Measurements from ENCODE around the gene LHX3. TPM values are rescaled to one million over a fixed set of nuclear protein-coding genes. Genes with fewer than 3 reads are reported as not detected.

Gene LHX3
- total RNA-seq, 1 experiment from 2014 or later = not detected

DNA sequence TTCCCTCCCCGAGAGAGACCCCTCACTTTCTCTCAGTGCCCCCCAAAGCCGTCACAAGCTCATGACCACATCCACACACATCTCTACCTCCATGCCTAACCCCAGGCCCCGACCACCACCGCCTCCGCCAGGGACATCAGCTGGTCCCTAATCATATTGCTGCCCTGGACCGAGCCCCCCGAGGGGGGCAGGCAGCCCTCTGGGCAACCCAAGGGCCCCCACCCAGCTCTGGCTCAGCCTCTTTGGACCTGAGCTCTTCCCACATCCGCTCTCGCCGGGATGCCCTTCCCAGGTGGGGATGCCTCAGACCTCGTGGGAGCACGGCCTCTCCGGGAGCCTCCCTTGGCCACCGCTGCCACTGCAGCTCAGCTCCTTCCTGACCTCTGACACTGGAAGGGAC, 18.5 kb downstream of the LHX3 start:
- no peak overlapping the region for H3K9ac ChIP-seq (ENCODE audit: low read length)
- no peaks in the 10 kb centered on the region for H3K27me3 ChIP-seq (ENCODE audit: low read length)
- DNase-seq = no peak
- no peak overlapping the region for H3K27ac ChIP-seq (ENCODE audit: low read length)
- H3K4me2 ChIP-seq (ENCODE audit: low read depth, low read length, poor library complexity, severe bottlenecking) = no peak overlapping the region
- H2AFZ ChIP-seq (ENCODE audit: low read length) = no peak overlapping the region
- no peaks in the 10 kb centered on the region for H3K9me2 ChIP-seq (replicated peaks; ENCODE audit: insufficient read depth, low read length)
- no peaks in the 10 kb centered on the region for H4K20me1 ChIP-seq (ENCODE audit: insufficient read depth, low read depth, low read length)
- no peak overlapping the region for H3K4me3 ChIP-seq (ENCODE audit: low read length)
- H3K36me3 ChIP-seq (ENCODE audit: insufficient read depth, low read length) = no peaks in the 10 kb centered on the region
- H3K9me3 ChIP-seq (ENCODE audit: low read length) = no peaks in the 10 kb centered on the region
- H3K79me2 ChIP-seq (ENCODE audit: low read length) = no peaks in the 10 kb centered on the region
- H3K4me1 ChIP-seq (ENCODE audit: low read length) = no peaks in the 10 kb centered on the region

GRCh38 chr9:136185596-136186366, 19.1 kb downstream of the LHX3 start:
- no peaks in the 10 kb centered on the region for H3K9me3 ChIP-seq (ENCODE audit: low read length)
- no peaks in the 10 kb centered on the region for H3K27me3 ChIP-seq (ENCODE audit: low read length)
- no peaks in the 10 kb centered on the region for H3K9me2 ChIP-seq (replicated peaks; ENCODE audit: insufficient read depth, low read length)
- H3K79me2 ChIP-seq (ENCODE audit: low read length) = no peaks in the 10 kb centered on the region
- H2AFZ ChIP-seq (ENCODE audit: low read length) = no peak overlapping the region
- no peaks in the 10 kb centered on the region for H3K4me1 ChIP-seq (ENCODE audit: low read length)
- no peaks in the 10 kb centered on the region for H3K36me3 ChIP-seq (ENCODE audit: insufficient read depth, low read length)
- H3K27ac ChIP-seq (ENCODE audit: low read length) = no peak overlapping the region
- H3K9ac ChIP-seq (ENCODE audit: low read length) = no peak overlapping the region
- no peak overlapping the region for H3K4me2 ChIP-seq (ENCODE audit: low read depth, low read length, poor library complexity, severe bottlenecking)
- DNase-seq = no peak
- no peak overlapping the region for H3K4me3 ChIP-seq (ENCODE audit: low read length)
- no peaks in the 10 kb centered on the region for H4K20me1 ChIP-seq (ENCODE audit: insufficient read depth, low read depth, low read length)

DNA sequence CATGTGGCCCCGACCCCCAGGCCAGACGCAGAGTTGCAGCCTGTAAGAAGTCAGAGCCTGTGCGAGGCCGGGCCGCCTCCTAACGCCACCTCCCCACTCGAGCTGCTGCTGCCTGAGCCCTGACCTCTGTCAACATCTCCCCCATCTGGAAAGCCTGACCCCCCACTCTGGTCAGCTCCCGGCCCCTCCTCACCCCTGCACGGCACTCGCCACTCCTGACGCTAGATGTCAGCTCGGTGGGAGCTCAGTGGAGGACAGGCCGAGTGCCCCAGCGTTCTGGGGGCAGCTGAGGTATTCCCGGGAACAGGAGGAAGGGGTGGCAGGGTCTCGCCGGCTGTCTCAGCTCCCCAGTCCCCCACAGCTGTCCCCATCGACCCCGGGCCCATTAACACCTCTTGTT, 19.9 kb downstream of the LHX3 start:
- Histone ChIP-seq H3K9ac (ENCODE audit: low read length) (no peak overlapping the region), H3K9me2 (replicated peaks; ENCODE audit: insufficient read depth, low read length) (no peaks in the 10 kb centered on the region), H3K9me3 (ENCODE audit: low read length) (no peaks in the 10 kb centered on the region), H3K27me3 (ENCODE audit: low read length) (no peaks in the 10 kb centered on the region), H3K36me3 (ENCODE audit: insufficient read depth, low read length) (no peaks in the 10 kb centered on the region), H3K79me2 (ENCODE audit: low read length) (no peaks in the 10 kb centered on the region), H3K4me3 (ENCODE audit: low read length) (no peak overlapping the region), H3K27ac (ENCODE audit: low read length) (no peak overlapping the region), H3K4me1 (ENCODE audit: low read length) (no peaks in the 10 kb centered on the region), H4K20me1 (ENCODE audit: insufficient read depth, low read depth, low read length) (no peaks in the 10 kb centered on the region), H3K4me2 (ENCODE audit: low read depth, low read length, poor library complexity, severe bottlenecking) (no peak overlapping the region), H2AFZ (ENCODE audit: low read length) (no peak overlapping the region)
- no peak for DNase-seq

GRCh38 chr9:136182850-136183422, 22.0 kb downstream of the LHX3 start:
- H3K9me2 ChIP-seq (replicated peaks; ENCODE audit: insufficient read depth, low read length) = no peaks in the 10 kb centered on the region
- no peak overlapping the region for H3K9ac ChIP-seq (ENCODE audit: low read length)
- H3K4me3 ChIP-seq (ENCODE audit: low read length) = no peak overlapping the region
- H3K36me3 ChIP-seq (ENCODE audit: insufficient read depth, low read length) = no peaks in the 10 kb centered on the region
- no peak for DNase-seq
- H3K9me3 ChIP-seq (ENCODE audit: low read length) = no peaks in the 10 kb centered on the region
- no peak overlapping the region for H2AFZ ChIP-seq (ENCODE audit: low read length)
- no peaks in the 10 kb centered on the region for H4K20me1 ChIP-seq (ENCODE audit: insufficient read depth, low read depth, low read length)
- H3K79me2 ChIP-seq (ENCODE audit: low read length) = no peaks in the 10 kb centered on the region
- H3K4me1 ChIP-seq (ENCODE audit: low read length) = no peaks in the 10 kb centered on the region
- H3K4me2 ChIP-seq (ENCODE audit: low read depth, low read length, poor library complexity, severe bottlenecking) = no peak overlapping the region
- no peaks in the 10 kb centered on the region for H3K27me3 ChIP-seq (ENCODE audit: low read length)
- H3K27ac ChIP-seq (ENCODE audit: low read length) = no peak overlapping the region

DNA sequence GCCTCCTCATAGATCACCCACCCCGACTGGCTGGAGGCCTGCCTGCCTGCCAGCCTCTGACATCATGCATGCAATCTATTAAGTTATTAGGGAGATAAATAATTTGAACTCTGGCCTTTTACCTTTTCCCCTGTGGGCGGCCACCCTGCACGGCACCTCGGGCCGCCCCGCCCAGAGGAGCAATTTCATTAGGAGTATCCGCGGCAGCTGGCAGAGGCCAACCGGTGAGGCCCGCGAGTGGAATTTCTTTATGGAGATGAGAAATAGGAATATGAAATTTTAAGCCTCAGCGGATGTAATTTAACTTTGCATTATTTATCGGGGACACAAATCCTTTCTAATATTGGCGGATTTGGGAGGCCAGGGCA, 22.5 kb downstream of the LHX3 start:
- H3K9me3 ChIP-seq (ENCODE audit: low read length) = no peaks in the 10 kb centered on the region
- H3K9me2 ChIP-seq (replicated peaks; ENCODE audit: insufficient read depth, low read length) = no peaks in the 10 kb centered on the region
- no peaks in the 10 kb centered on the region for H3K79me2 ChIP-seq (ENCODE audit: low read length)
- no peak overlapping the region for H3K9ac ChIP-seq (ENCODE audit: low read length)
- no peaks in the 10 kb centered on the region for H4K20me1 ChIP-seq (ENCODE audit: insufficient read depth, low read depth, low read length)
- no peaks in the 10 kb centered on the region for H3K36me3 ChIP-seq (ENCODE audit: insufficient read depth, low read length)
- H3K4me2 ChIP-seq (ENCODE audit: low read depth, low read length, poor library complexity, severe bottlenecking) = no peak overlapping the region
- H3K4me1 ChIP-seq (ENCODE audit: low read length) = no peaks in the 10 kb centered on the region
- H3K27me3 ChIP-seq (ENCODE audit: low read length) = no peaks in the 10 kb centered on the region
- H3K27ac ChIP-seq (ENCODE audit: low read length) = no peak overlapping the region
- DNase-seq = no peak
- no peak overlapping the region for H3K4me3 ChIP-seq (ENCODE audit: low read length)
- H2AFZ ChIP-seq (ENCODE audit: low read length) = no peak overlapping the region

GRCh38 chr9:136181784-136182419, 23.0 kb downstream of the LHX3 start:
- Histone ChIP-seq H3K9me2 (replicated peaks; ENCODE audit: insufficient read depth, low read length) (no peaks in the 10 kb centered on the region), H2AFZ (ENCODE audit: low read length) (no peak overlapping the region), H3K27ac (ENCODE audit: low read length) (no peak overlapping the region), H3K36me3 (ENCODE audit: insufficient read depth, low read length) (no peaks in the 10 kb centered on the region), H3K9me3 (ENCODE audit: low read length) (no peaks in the 10 kb centered on the region), H3K27me3 (ENCODE audit: low read length) (no peaks in the 10 kb centered on the region), H4K20me1 (ENCODE audit: insufficient read depth, low read depth, low read length) (no peaks in the 10 kb centered on the region), H3K4me3 (ENCODE audit: low read length) (no peak overlapping the region), H3K4me2 (ENCODE audit: low read depth, low read length, poor library complexity, severe bottlenecking) (no peak overlapping the region), H3K4me1 (ENCODE audit: low read length) (no peaks in the 10 kb centered on the region), H3K9ac (ENCODE audit: low read length) (no peak overlapping the region), H3K79me2 (ENCODE audit: low read length) (no peaks in the 10 kb centered on the region)
- no peak for DNase-seq

DNA sequence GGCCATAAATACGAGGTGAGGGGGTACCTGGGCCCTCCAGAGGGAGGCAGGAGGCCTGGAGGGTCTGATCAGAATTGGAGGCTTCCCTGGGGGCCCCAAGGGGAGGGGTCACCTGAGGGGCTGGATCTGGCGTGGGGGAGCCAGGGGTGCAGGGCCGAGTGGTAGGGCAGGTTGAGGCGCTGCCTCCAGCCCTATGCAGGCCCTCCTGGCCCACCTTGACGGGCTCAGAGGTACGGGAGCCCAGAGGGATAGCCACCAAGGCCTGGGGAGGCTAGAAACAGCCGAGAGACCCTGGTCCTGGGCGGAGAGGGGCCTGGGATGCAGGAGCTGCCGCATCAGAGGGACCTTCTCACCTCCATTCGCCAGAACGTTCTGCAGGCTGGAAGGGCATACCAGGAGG, 24.3 kb downstream of the LHX3 start:
- no peak overlapping the region for H3K4me3 ChIP-seq (ENCODE audit: low read length)
- no peaks in the 10 kb centered on the region for H3K9me3 ChIP-seq (ENCODE audit: low read length)

DNA sequence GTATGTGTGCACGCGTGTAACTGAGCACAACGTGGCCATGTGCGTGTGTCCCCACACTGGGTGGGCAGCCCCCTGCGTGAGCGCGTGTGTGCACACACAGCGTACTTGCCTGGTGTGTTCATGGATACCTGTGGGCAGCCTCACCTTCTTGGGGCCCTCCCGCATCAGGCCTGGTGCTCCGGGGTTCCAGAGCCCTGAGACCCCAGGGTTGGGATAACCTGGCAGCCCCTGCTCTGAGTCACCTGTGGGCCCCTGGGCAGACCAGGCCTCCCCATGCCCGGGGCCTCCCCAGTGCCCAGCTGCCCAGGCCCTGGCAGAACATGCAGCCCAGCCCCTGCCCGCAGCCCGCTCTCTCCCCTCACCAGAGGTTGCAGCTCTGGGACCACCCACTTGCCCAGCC, 25.2 kb downstream of the LHX3 start:
- H3K79me2 ChIP-seq (ENCODE audit: low read length) = no peaks in the 10 kb centered on the region
- H3K4me2 ChIP-seq (ENCODE audit: low read depth, low read length, poor library complexity, severe bottlenecking) = no peak overlapping the region
- no peaks in the 10 kb centered on the region for H3K27me3 ChIP-seq (ENCODE audit: low read length)
- no peak for DNase-seq
- H4K20me1 ChIP-seq (ENCODE audit: insufficient read depth, low read depth, low read length) = no peaks in the 10 kb centered on the region
- H3K4me3 ChIP-seq (ENCODE audit: low read length) = no peak overlapping the region
- no peak overlapping the region for H3K27ac ChIP-seq (ENCODE audit: low read length)
- no peaks in the 10 kb centered on the region for H3K9me3 ChIP-seq (ENCODE audit: low read length)
- no peaks in the 10 kb centered on the region for H3K36me3 ChIP-seq (ENCODE audit: insufficient read depth, low read length)
- H3K9me2 ChIP-seq (replicated peaks; ENCODE audit: insufficient read depth, low read length) = no peaks in the 10 kb centered on the region
- no peak overlapping the region for H2AFZ ChIP-seq (ENCODE audit: low read length)
- H3K9ac ChIP-seq (ENCODE audit: low read length) = no peak overlapping the region
- H3K4me1 ChIP-seq (ENCODE audit: low read length) = no peaks in the 10 kb centered on the region

More for the DNA sequence above, 24.3 kb downstream of the LHX3 start:
- H2AFZ ChIP-seq (ENCODE audit: low read length) = no peak overlapping the region
- H3K9me2 ChIP-seq (replicated peaks; ENCODE audit: insufficient read depth, low read length) = no peaks in the 10 kb centered on the region
- no peak overlapping the region for H3K9ac ChIP-seq (ENCODE audit: low read length)
- H3K4me2 ChIP-seq (ENCODE audit: low read depth, low read length, poor library complexity, severe bottlenecking) = no peak overlapping the region
- H4K20me1 ChIP-seq (ENCODE audit: insufficient read depth, low read depth, low read length) = no peaks in the 10 kb centered on the region
- no peaks in the 10 kb centered on the region for H3K79me2 ChIP-seq (ENCODE audit: low read length)
- H3K27me3 ChIP-seq (ENCODE audit: low read length) = no peaks in the 10 kb centered on the region
- no peaks in the 10 kb centered on the region for H3K4me1 ChIP-seq (ENCODE audit: low read length)
- no peaks in the 10 kb centered on the region for H3K36me3 ChIP-seq (ENCODE audit: insufficient read depth, low read length)
- no peak for DNase-seq
- no peak overlapping the region for H3K27ac ChIP-seq (ENCODE audit: low read length)
